Measurements from ENCODE around the gene PAMR1.

Gene PAMR1

GRCh38 chr11:35491231-35491871, 34.1 kb downstream of the PAMR1 start:
- no peak overlapping the region for H2BK120ac ChIP-seq (ENCODE audit: low read depth, low read length)
- no peak overlapping the region for H3K4ac ChIP-seq (ENCODE audit: low read depth, low read length)
- no peak overlapping the region for H2BK15ac ChIP-seq (replicated peaks; ENCODE audit: low read depth)
- no peaks in the 10 kb centered on the region for H3K27me3 ChIP-seq (ENCODE audit: insufficient read depth, low read length, poor library complexity)
- H3K23ac ChIP-seq (ENCODE audit: low read length): no peak overlapping the region
- H3K36me3 ChIP-seq (ENCODE audit: control insufficient read depth, insufficient read depth, low read length): no peaks in the 10 kb centered on the region
- no peak overlapping the region for H3K4me2 ChIP-seq (ENCODE audit: low read length)
- H2BK5ac ChIP-seq (ENCODE audit: low read length): no peak overlapping the region
- no peak overlapping the region for H4K8ac ChIP-seq (ENCODE audit: low read depth, low read length)
- H3K79me2 ChIP-seq (ENCODE audit: control insufficient read depth, insufficient read depth, low read length): no peaks in the 10 kb centered on the region
- H3K56ac ChIP-seq (ENCODE audit: low read length): no peak overlapping the region
- H2AK5ac ChIP-seq (ENCODE audit: low read length): no peak overlapping the region
- H4K5ac ChIP-seq (ENCODE audit: low read length): no peak overlapping the region
- H3K27ac ChIP-seq (ENCODE audit: low read depth, low read length): no peak overlapping the region
- no peak overlapping the region for H3K9ac ChIP-seq (ENCODE audit: low read length)
- no peak overlapping the region for H3K18ac ChIP-seq (ENCODE audit: low read length)
- no peaks in the 10 kb centered on the region for H3K79me1 ChIP-seq (ENCODE audit: low read length)
- no peak overlapping the region for H3K4me3 ChIP-seq (ENCODE audit: low read length)
- H3K4me1 ChIP-seq (ENCODE audit: control insufficient read depth, low read depth, low read length): no peaks in the 10 kb centered on the region
- DNase-seq: peak; percentile 21
- no CpG with 5 or more reads among the region's 4 CpGs for WGBS (ENCODE audit: extremely low coverage, insufficient coverage, low lambda C conversion rate)

GRCh38 chr11:35488117-35488516, 37.3 kb downstream of the PAMR1 start:
- no peak overlapping the region for H3K18ac ChIP-seq (ENCODE audit: low read length)
- H2BK5ac ChIP-seq (ENCODE audit: low read length): no peak overlapping the region
- H3K4me3 ChIP-seq (ENCODE audit: low read length): no peak overlapping the region
- H3K4me2 ChIP-seq (ENCODE audit: low read length): no peak overlapping the region
- H2BK120ac ChIP-seq (ENCODE audit: low read depth, low read length): no peak overlapping the region
- no peak overlapping the region for H3K27ac ChIP-seq (ENCODE audit: low read depth, low read length)
- H3K36me3 ChIP-seq (ENCODE audit: control insufficient read depth, insufficient read depth, low read length): no peaks in the 10 kb centered on the region
- no peak overlapping the region for H3K23ac ChIP-seq (ENCODE audit: low read length)
- H2AK5ac ChIP-seq (ENCODE audit: low read length): no peak overlapping the region
- H4K5ac ChIP-seq (ENCODE audit: low read length): no peak overlapping the region
- no peak overlapping the region for H3K4ac ChIP-seq (ENCODE audit: low read depth, low read length)
- H3K27me3 ChIP-seq (ENCODE audit: insufficient read depth, low read length, poor library complexity): no peaks in the 10 kb centered on the region
- WGBS (ENCODE audit: extremely low coverage, insufficient coverage, low lambda C conversion rate): no CpG with 5 or more reads among the region's 1 CpG
- no peaks in the 10 kb centered on the region for H3K79me2 ChIP-seq (ENCODE audit: control insufficient read depth, insufficient read depth, low read length)
- no peak overlapping the region for H3K56ac ChIP-seq (ENCODE audit: low read length)
- no peak overlapping the region for H4K8ac ChIP-seq (ENCODE audit: low read depth, low read length)
- H3K79me1 ChIP-seq (ENCODE audit: low read length): no peaks in the 10 kb centered on the region
- DNase-seq: no peak
- H3K4me1 ChIP-seq (ENCODE audit: control insufficient read depth, low read depth, low read length): no peaks in the 10 kb centered on the region
- no peak overlapping the region for H2BK15ac ChIP-seq (replicated peaks; ENCODE audit: low read depth)
- H3K9ac ChIP-seq (ENCODE audit: low read length): no peak overlapping the region

GRCh38 chr11:35487532-35488078, 37.8 kb downstream of the PAMR1 start:
- H3K4me2 ChIP-seq (ENCODE audit: low read length): no peak overlapping the region
- H3K27me3 ChIP-seq (ENCODE audit: insufficient read depth, low read length, poor library complexity): no peaks in the 10 kb centered on the region
- no peaks in the 10 kb centered on the region for H3K4me1 ChIP-seq (ENCODE audit: control insufficient read depth, low read depth, low read length)

GRCh38 chr11:35486934-35487333, 38.5 kb downstream of the PAMR1 start:
- Histone ChIP-seq H3K27ac (ENCODE audit: low read depth, low read length) (no peak overlapping the region), H3K79me2 (ENCODE audit: control insufficient read depth, insufficient read depth, low read length) (no peaks in the 10 kb centered on the region), H3K18ac (ENCODE audit: low read length) (no peak overlapping the region), H3K4me2 (ENCODE audit: low read length) (no peak overlapping the region), H3K4me3 (ENCODE audit: low read length) (no peak overlapping the region), H3K79me1 (ENCODE audit: low read length) (no peaks in the 10 kb centered on the region), H3K4ac (ENCODE audit: low read depth, low read length) (no peak overlapping the region), H2AK5ac (ENCODE audit: low read length) (no peak overlapping the region), H2BK5ac (ENCODE audit: low read length) (no peak overlapping the region), H3K56ac (ENCODE audit: low read length) (no peak overlapping the region), H2BK120ac (ENCODE audit: low read depth, low read length) (no peak overlapping the region), H3K4me1 (ENCODE audit: control insufficient read depth, low read depth, low read length) (no peaks in the 10 kb centered on the region), H3K23ac (ENCODE audit: low read length) (no peak overlapping the region), H4K5ac (ENCODE audit: low read length) (no peak overlapping the region), H3K36me3 (ENCODE audit: control insufficient read depth, insufficient read depth, low read length) (no peaks in the 10 kb centered on the region), H4K8ac (ENCODE audit: low read depth, low read length) (no peak overlapping the region), H3K9ac (ENCODE audit: low read length) (no peak overlapping the region), H2BK15ac (replicated peaks; ENCODE audit: low read depth) (no peak overlapping the region), H3K27me3 (ENCODE audit: insufficient read depth, low read length, poor library complexity) (no peaks in the 10 kb centered on the region)
- WGBS (ENCODE audit: extremely low coverage, insufficient coverage, low lambda C conversion rate): no CpG with 5 or more reads among the region's 2 CpGs
- DNase-seq: no peak

More at GRCh38 chr11:35487532-35488078, 37.8 kb downstream of the PAMR1 start:
- Histone ChIP-seq H3K36me3 (ENCODE audit: control insufficient read depth, insufficient read depth, low read length) (no peaks in the 10 kb centered on the region), H3K4me3 (ENCODE audit: low read length) (no peak overlapping the region), H3K27ac (ENCODE audit: low read depth, low read length) (no peak overlapping the region), H2AK5ac (ENCODE audit: low read length) (no peak overlapping the region), H3K9ac (ENCODE audit: low read length) (no peak overlapping the region), H2BK120ac (ENCODE audit: low read depth, low read length) (no peak overlapping the region), H3K56ac (ENCODE audit: low read length) (no peak overlapping the region), H2BK5ac (ENCODE audit: low read length) (no peak overlapping the region), H3K79me2 (ENCODE audit: control insufficient read depth, insufficient read depth, low read length) (no peaks in the 10 kb centered on the region), H3K79me1 (ENCODE audit: low read length) (no peaks in the 10 kb centered on the region), H3K4ac (ENCODE audit: low read depth, low read length) (no peak overlapping the region), H3K23ac (ENCODE audit: low read length) (no peak overlapping the region), H3K18ac (ENCODE audit: low read length) (no peak overlapping the region), H2BK15ac (replicated peaks; ENCODE audit: low read depth) (no peak overlapping the region), H4K8ac (ENCODE audit: low read depth, low read length) (no peak overlapping the region), H4K5ac (ENCODE audit: low read length) (no peak overlapping the region)
- peak; percentile 88 for DNase-seq
- no CpG with 5 or more reads among the region's 6 CpGs for WGBS (ENCODE audit: extremely low coverage, insufficient coverage, low lambda C conversion rate)

DNA sequence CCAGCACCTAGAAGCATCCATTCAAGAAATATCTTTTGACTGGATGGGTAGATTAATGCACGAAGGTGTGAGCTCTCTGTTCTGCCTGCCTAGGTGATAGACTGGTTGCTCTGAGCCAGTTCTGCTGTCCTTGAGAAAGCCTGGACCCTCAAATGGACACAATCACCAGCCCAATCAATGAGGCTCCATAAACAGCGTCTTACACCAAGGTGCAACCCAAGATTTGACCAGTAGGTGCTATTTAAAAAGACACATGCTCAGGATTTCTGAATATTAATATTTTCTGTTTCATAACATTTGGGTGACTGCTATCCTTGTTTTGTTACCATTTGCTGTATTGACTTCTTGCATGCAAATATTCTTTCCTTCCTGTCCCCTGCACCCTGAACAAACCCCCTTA, 39.0 kb downstream of the PAMR1 start:
- H3K79me1 ChIP-seq (ENCODE audit: low read length): no peaks in the 10 kb centered on the region
- no peak overlapping the region for H2BK15ac ChIP-seq (replicated peaks; ENCODE audit: low read depth)
- WGBS (ENCODE audit: extremely low coverage, insufficient coverage, low lambda C conversion rate): no CpG with 5 or more reads among the region's 2 CpGs
- no peak overlapping the region for H3K27ac ChIP-seq (ENCODE audit: low read depth, low read length)
- H2AK5ac ChIP-seq (ENCODE audit: low read length): no peak overlapping the region
- H3K4ac ChIP-seq (ENCODE audit: low read depth, low read length): no peak overlapping the region
- no peaks in the 10 kb centered on the region for H3K36me3 ChIP-seq (ENCODE audit: control insufficient read depth, insufficient read depth, low read length)
- H4K8ac ChIP-seq (ENCODE audit: low read depth, low read length): no peak overlapping the region
- no peak overlapping the region for H3K56ac ChIP-seq (ENCODE audit: low read length)
- DNase-seq: no peak
- H2BK120ac ChIP-seq (ENCODE audit: low read depth, low read length): no peak overlapping the region
- no peak overlapping the region for H3K18ac ChIP-seq (ENCODE audit: low read length)
- H3K27me3 ChIP-seq (ENCODE audit: insufficient read depth, low read length, poor library complexity): no peaks in the 10 kb centered on the region
- H3K79me2 ChIP-seq (ENCODE audit: control insufficient read depth, insufficient read depth, low read length): no peaks in the 10 kb centered on the region
- no peak overlapping the region for H4K5ac ChIP-seq (ENCODE audit: low read length)
- no peaks in the 10 kb centered on the region for H3K4me1 ChIP-seq (ENCODE audit: control insufficient read depth, low read depth, low read length)
- no peak overlapping the region for H3K4me3 ChIP-seq (ENCODE audit: low read length)
- H3K4me2 ChIP-seq (ENCODE audit: low read length): no peak overlapping the region
- no peak overlapping the region for H3K23ac ChIP-seq (ENCODE audit: low read length)
- H3K9ac ChIP-seq (ENCODE audit: low read length): no peak overlapping the region
- H2BK5ac ChIP-seq (ENCODE audit: low read length): no peak overlapping the region
